Measurements from ENCODE around the gene PAX5.

GRCh38 chr9:37034938-37035647 is 1.0 kb upstream of the PAX5 start:
- TF ChIP-seq POLR2A (IDR thresholded peaks at IDR 0.05) (no peak), CTCF (IDR thresholded peaks at IDR 0.05) (no peak)

Measured in uterus (tissue), 2 donors.